H9 (cell line): ENCODE measurements around the gene FFAR4. TPM values are rescaled to one million over a fixed set of nuclear protein-coding genes. Genes with fewer than 3 reads are reported as not detected.

Experiments used
- DNase-seq: peaks from one replicate; pipeline ENCODE4 v3.0.0-alpha.2; 2017
- H2AFZ ChIP-seq: one replicate; pipeline ENCODE4 v1.6.1; 2013; ENCODE audit warnings: mild to moderate bottlenecking, low read length, control low read depth, moderate library complexity
- H2AK5ac ChIP-seq: 2 replicates; pipeline ENCODE4 v1.6.1; 2013; ENCODE audit warnings: low read length, control low read depth, mixed read lengths; ENCODE audit not compliant: insufficient read length
- H2BK120ac ChIP-seq: one replicate; pipeline ENCODE4 v1.6.1; 2013; ENCODE audit warnings: low read depth, mild to moderate bottlenecking, low read length, control low read depth, inconsistent platforms; ENCODE audit not compliant: poor library complexity, severe bottlenecking
- H2BK12ac ChIP-seq: 2 replicates; pipeline ENCODE4 v1.6.1; 2013; ENCODE audit warnings: low read length, control low read depth, mixed read lengths, low read depth; ENCODE audit not compliant: insufficient read length
- H2BK15ac ChIP-seq: 2 replicates; pipeline ENCODE4 v1.6.1; 2013; ENCODE audit warnings: low read depth, low read length, control low read depth
- H2BK20ac ChIP-seq: one replicate; pipeline ENCODE4 v1.6.1; 2013; ENCODE audit warnings: low read depth, mild to moderate bottlenecking, low read length, control low read depth, inconsistent platforms; ENCODE audit not compliant: poor library complexity, severe bottlenecking
- H2BK5ac ChIP-seq: 2 replicates; pipeline ENCODE4 v1.6.1; 2013; ENCODE audit warnings: low read length, control low read depth, mixed read lengths; ENCODE audit not compliant: insufficient read length
- H3K14ac ChIP-seq: 2 replicates; pipeline ENCODE4 v1.6.1; 2013; ENCODE audit warnings: low read length, control low read depth; ENCODE audit not compliant: insufficient read depth
- H3K18ac ChIP-seq: 2 replicates; pipeline ENCODE4 v1.6.1; 2013; ENCODE audit warnings: low read depth, mild to moderate bottlenecking, mixed read lengths, low read length, control low read depth; ENCODE audit not compliant: insufficient read length
- H3K23ac ChIP-seq: 2 replicates; pipeline ENCODE4 v1.6.1; 2013; ENCODE audit warnings: low read length, control low read depth, mixed read lengths, low read depth; ENCODE audit not compliant: insufficient read length
- H3K23me2 ChIP-seq: 2 replicates; pipeline ENCODE4 v1.6.1; 2013; ENCODE audit warnings: low read depth, mild to moderate bottlenecking, mixed read lengths, low read length, control low read depth; ENCODE audit not compliant: insufficient read length, poor library complexity, severe bottlenecking
- H3K27ac ChIP-seq: 2 replicates; pipeline ENCODE4 v1.5.1; 2013; ENCODE audit warnings: low read length, control low read depth, mixed read lengths, low read depth; ENCODE audit not compliant: insufficient read length
- H3K27me3 ChIP-seq: 2 replicates; pipeline ENCODE4 v1.6.1; 2013; ENCODE audit warnings: low read length, control low read depth, inconsistent platforms; ENCODE audit not compliant: insufficient read depth
- H3K4ac ChIP-seq: 2 replicates; pipeline ENCODE4 v1.6.1; 2013; ENCODE audit warnings: low read depth, mild to moderate bottlenecking, control low read depth, inconsistent platforms, low read length, moderate library complexity
- H3K4me1 ChIP-seq: 2 replicates; pipeline ENCODE4 v1.6.1; 2013; ENCODE audit warnings: low read length, control low read depth, inconsistent platforms; ENCODE audit not compliant: insufficient read depth
- H3K4me2 ChIP-seq: 2 replicates; pipeline ENCODE4 v1.6.1; 2013; ENCODE audit warnings: low read length, control low read depth, mixed read lengths; ENCODE audit not compliant: insufficient read length, insufficient read depth
- H3K56ac ChIP-seq: 2 replicates; pipeline ENCODE4 v1.6.1; 2013; ENCODE audit warnings: low read depth, mild to moderate bottlenecking, mixed read lengths, low read length, control low read depth; ENCODE audit not compliant: insufficient read length
- H3K79me1 ChIP-seq: 2 replicates; pipeline ENCODE4 v1.6.1; 2013; ENCODE audit warnings: low read depth, mild to moderate bottlenecking, moderate library complexity, low read length, control low read depth, inconsistent platforms; ENCODE audit not compliant: insufficient read depth, poor library complexity, severe bottlenecking
- H3K79me2 ChIP-seq: 2 replicates; pipeline ENCODE4 v1.6.1; 2013; ENCODE audit warnings: low read length, control low read depth, inconsistent platforms; ENCODE audit not compliant: insufficient read depth
- H3K9ac ChIP-seq: 2 replicates; pipeline ENCODE4 v1.6.1; 2013; ENCODE audit warnings: low read length, control low read depth, mixed read lengths; ENCODE audit not compliant: insufficient read length; ENCODE audit errors: extremely low read depth
- H3K9me3 ChIP-seq: one replicate; pipeline ENCODE4 v1.6.1; 2013; ENCODE audit warnings: low read depth, low read length, inconsistent platforms; ENCODE audit not compliant: control insufficient read depth
- H3T11ph ChIP-seq: one replicate; pipeline ENCODE4 v1.6.1; 2013; ENCODE audit warnings: mild to moderate bottlenecking, low read length, control low read depth, inconsistent platforms
- H4K20me1 ChIP-seq: one replicate; pipeline ENCODE4 v1.6.1; 2013; ENCODE audit not compliant: control insufficient read depth, insufficient read length, insufficient read depth
- H4K5ac ChIP-seq: 2 replicates; pipeline ENCODE4 v1.6.1; 2013; ENCODE audit warnings: low read depth, mild to moderate bottlenecking, mixed read lengths, low read length, control low read depth; ENCODE audit not compliant: insufficient read length
- H4K8ac ChIP-seq: replicated peaks from 2 replicates; pipeline ENCODE4 v1.6.1; 2013; ENCODE audit warnings: low read length, control low read depth, mixed read lengths, low read depth; ENCODE audit not compliant: insufficient read length
- H4K91ac ChIP-seq: 2 replicates; pipeline ENCODE4 v1.6.1; 2013; ENCODE audit warnings: low read depth, mild to moderate bottlenecking, moderate library complexity, mixed read lengths, low read length, control low read depth; ENCODE audit not compliant: insufficient read length
- H3K27ac Mint-ChIP-seq, 3 experiments: 2 replicates in 2 of 3; 3 replicates in 1 of 3; pipeline ENCODE4 v1.8.0; 2020 to 2021; ENCODE audit warnings: mixed read lengths in 3 of 3, mild to moderate bottlenecking in 1 of 3, moderate library complexity in 1 of 3
- H3K27me3 Mint-ChIP-seq: 2 replicates; pipeline ENCODE4 v1.8.0; 2021; ENCODE audit warnings: low read depth, mild to moderate bottlenecking, moderate library complexity, mixed read lengths
- H3K36me3 Mint-ChIP-seq, 3 experiments: 2 replicates in 2 of 3; 3 replicates in 1 of 3; pipeline ENCODE4 v1.8.0; 2020 to 2021; ENCODE audit warnings: low read depth in 3 of 3, mixed read lengths in 3 of 3; ENCODE audit not compliant: insufficient read depth in 1 of 3
- H3K4me1 Mint-ChIP-seq, 2 experiments: 2 replicates each; pipeline ENCODE4 v1.8.0; 2020; ENCODE audit warnings: mixed read lengths in 2 of 2
- H3K4me3 Mint-ChIP-seq, 2 experiments: 2 replicates in 1 of 2; 3 replicates in 1 of 2; pipeline ENCODE4 v1.8.0; 2020 to 2021; ENCODE audit warnings: mild to moderate bottlenecking in 2 of 2, mixed read lengths in 2 of 2, moderate library complexity in 1 of 2
- H3K9me3 Mint-ChIP-seq, 2 experiments: 2 replicates in 1 of 2; 3 replicates in 1 of 2; pipeline ENCODE4 v1.8.0; 2020; ENCODE audit warnings: mild to moderate bottlenecking in 2 of 2, mixed read lengths in 2 of 2, moderate library complexity in 1 of 2
- WGBS: extraction: QIAGEN DNeasy Blood & Tissue Kit; methylation state at CpG from one replicate; pipeline ENCODE4 v1.1.7; 2013; ENCODE audit warnings: missing lambda C conversion rate, low lambda C conversion rate, mixed read lengths; ENCODE audit not compliant: insufficient read length; ENCODE audit errors: extremely low coverage; 5-methylcytosine and 5-hydroxymethylcytosine counted together
- total RNA-seq: library from RNA; stranded (reverse); gene quantifications from 2 replicates; pipeline ENCODE4 v1.2.1, GENCODE V29; 2021
- TF ChIP-seq, protein P1 (sequence below): fragments of 200-600 bp; sonication (generic); conservative IDR thresholded peaks from 3 replicates; pipeline ENCODE4 v1.8.0; 2021; ENCODE audit warnings: antibody characterized with exemption, mild to moderate bottlenecking

Gene FFAR4
- total RNA-seq, 1 experiment from 2014 or later: not detected

DNA sequence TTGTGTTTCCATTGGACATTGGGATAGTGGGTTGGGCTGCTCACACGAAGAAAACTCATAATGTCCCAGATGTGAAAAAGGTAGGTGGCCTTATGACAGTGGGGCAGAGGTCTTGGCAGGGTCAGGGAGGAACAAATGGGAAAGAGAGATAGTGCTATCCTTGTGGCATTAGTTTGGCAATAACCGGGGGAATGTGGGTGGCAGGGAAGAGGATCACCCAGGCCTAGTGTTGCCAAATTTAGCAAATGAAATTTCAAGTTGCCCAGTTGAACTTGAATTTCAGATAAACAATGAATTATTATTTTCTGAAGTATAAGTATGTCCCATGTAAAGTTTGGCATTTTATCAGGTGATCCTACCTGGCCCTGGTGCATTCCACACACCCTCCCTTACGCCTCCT, 46.7 kb downstream of the FFAR4 start:
- no peak overlapping the region for H4K5ac ChIP-seq
- no peak overlapping the region for H3K4ac ChIP-seq
- no peaks in the 10 kb centered on the region; the same call in 1 of the 2 replicates for H3K4me1 ChIP-seq
- H3K4me2 ChIP-seq: no peak overlapping the region
- H3K18ac ChIP-seq: no peak overlapping the region
- H3K9ac ChIP-seq: no peak overlapping the region
- no peak overlapping the region for H3K14ac ChIP-seq
- no peak overlapping the region for H2BK15ac ChIP-seq
- no peak overlapping the region for H3T11ph ChIP-seq
- TF ChIP-seq, protein P1, sequence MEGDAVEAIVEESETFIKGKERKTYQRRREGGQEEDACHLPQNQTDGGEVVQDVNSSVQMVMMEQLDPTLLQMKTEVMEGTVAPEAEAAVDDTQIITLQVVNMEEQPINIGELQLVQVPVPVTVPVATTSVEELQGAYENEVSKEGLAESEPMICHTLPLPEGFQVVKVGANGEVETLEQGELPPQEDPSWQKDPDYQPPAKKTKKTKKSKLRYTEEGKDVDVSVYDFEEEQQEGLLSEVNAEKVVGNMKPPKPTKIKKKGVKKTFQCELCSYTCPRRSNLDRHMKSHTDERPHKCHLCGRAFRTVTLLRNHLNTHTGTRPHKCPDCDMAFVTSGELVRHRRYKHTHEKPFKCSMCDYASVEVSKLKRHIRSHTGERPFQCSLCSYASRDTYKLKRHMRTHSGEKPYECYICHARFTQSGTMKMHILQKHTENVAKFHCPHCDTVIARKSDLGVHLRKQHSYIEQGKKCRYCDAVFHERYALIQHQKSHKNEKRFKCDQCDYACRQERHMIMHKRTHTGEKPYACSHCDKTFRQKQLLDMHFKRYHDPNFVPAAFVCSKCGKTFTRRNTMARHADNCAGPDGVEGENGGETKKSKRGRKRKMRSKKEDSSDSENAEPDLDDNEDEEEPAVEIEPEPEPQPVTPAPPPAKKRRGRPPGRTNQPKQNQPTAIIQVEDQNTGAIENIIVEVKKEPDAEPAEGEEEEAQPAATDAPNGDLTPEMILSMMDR: no peak
- H2AFZ ChIP-seq: no peak overlapping the region
- no peak overlapping the region for H2BK120ac ChIP-seq
- H3K79me1 ChIP-seq: no peaks in the 10 kb centered on the region
- H2AK5ac ChIP-seq: no peak overlapping the region
- no peaks in the 10 kb centered on the region for H4K20me1 ChIP-seq
- H3K27me3 ChIP-seq: no peaks in the 10 kb centered on the region
- Mint-ChIP-seq H3K4me3 (no peak overlapping the region), H3K9me3 (no peaks in the 10 kb centered on the region), H3K4me1 (peaks cover 9 to 11% of the 10 kb centered on the region in 2 experiments), H3K27me3 (peaks cover 13% of the 10 kb centered on the region), H3K36me3 (no peaks in the 10 kb centered on the region), H3K27ac (no peak overlapping the region)
- DNase-seq: no peak
- H2BK12ac ChIP-seq: no peak overlapping the region
- no peaks in the 10 kb centered on the region for H3K9me3 ChIP-seq
- WGBS: no CpG with 5 or more reads among the region's 3 CpGs
- H3K23ac ChIP-seq: no peak overlapping the region
- H4K8ac ChIP-seq: no peak overlapping the region
- H3K79me2 ChIP-seq: no peaks in the 10 kb centered on the region
- no peak overlapping the region for H2BK5ac ChIP-seq
- peaks cover 3% of the 10 kb centered on the region for H3K23me2 ChIP-seq
- H2BK20ac ChIP-seq: no peak overlapping the region
- no peak overlapping the region for H4K91ac ChIP-seq
- no peak overlapping the region for H3K27ac ChIP-seq
- H3K56ac ChIP-seq: no peak overlapping the region
